ENCODE results near the gene PRMT7.

PRMT7 gene

GRCh38 chr16:68377667-68378393 lies 67.0 kb downstream of the PRMT7 start:
- no peak overlapping the region for H3K4me3 ChIP-seq (ENCODE audit: control insufficient read depth, low read depth, low read length)
- DNase-seq (ENCODE audit: low read depth), result no peak
- TF ChIP-seq CTCF (conservative IDR thresholded peaks at IDR 0.05; ENCODE audit: control insufficient read depth, insufficient read depth, low read depth, low read length), result no peak

GRCh38 chr16:68378436-68379415 lies 67.9 kb downstream of the PRMT7 start:
- no peak for TF ChIP-seq CTCF (conservative IDR thresholded peaks at IDR 0.05; ENCODE audit: control insufficient read depth, insufficient read depth, low read depth, low read length)
- no peak for DNase-seq (ENCODE audit: low read depth)
- no peak overlapping the region for H3K4me3 ChIP-seq (ENCODE audit: control insufficient read depth, low read depth, low read length)

- no peak for DNase-seq (ENCODE audit: low read depth)
- TF ChIP-seq CTCF (conservative IDR thresholded peaks at IDR 0.05; ENCODE audit: control insufficient read depth, insufficient read depth, low read depth, low read length), result no peak
- H3K4me3 ChIP-seq (ENCODE audit: control insufficient read depth, low read depth, low read length), result no peak overlapping the region
Observed at GRCh38 chr16:68379472-68380347, 68.9 kb downstream of the PRMT7 start.

- TF ChIP-seq CTCF (conservative IDR thresholded peaks at IDR 0.05; ENCODE audit: control insufficient read depth, insufficient read depth, low read depth, low read length), result no peak
- no peak overlapping the region for H3K4me3 ChIP-seq (ENCODE audit: control insufficient read depth, low read depth, low read length)
- DNase-seq (ENCODE audit: low read depth), result no peak
Observed at GRCh38 chr16:68380348-68380670, 69.5 kb downstream of the PRMT7 start.

- H3K4me3 ChIP-seq (ENCODE audit: control insufficient read depth, low read depth, low read length), result no peak overlapping the region
- no peak for TF ChIP-seq CTCF (conservative IDR thresholded peaks at IDR 0.05; ENCODE audit: control insufficient read depth, insufficient read depth, low read depth, low read length)
- no peak for DNase-seq (ENCODE audit: low read depth)
Observed at GRCh38 chr16:68380676-68381362, 70.0 kb downstream of the PRMT7 start.

- no peak for DNase-seq (ENCODE audit: low read depth)
- no peak overlapping the region for H3K4me3 ChIP-seq (ENCODE audit: control insufficient read depth, low read depth, low read length)
- no peak for TF ChIP-seq CTCF (conservative IDR thresholded peaks at IDR 0.05; ENCODE audit: control insufficient read depth, insufficient read depth, low read depth, low read length)
Observed at GRCh38 chr16:68381363-68381724, 70.5 kb downstream of the PRMT7 start.
